Sigmoid colon (tissue), 7 donors: ENCODE data around the gene CCDC71. TPM values are rescaled to one million over a fixed set of nuclear protein-coding genes. Genes with fewer than 3 reads are reported as not detected.

Experiments used
- DNase-seq: peaks from one replicate; pipeline ENCODE4 v3.0.0-alpha.2; 2019
- H3K27ac ChIP-seq, 4 donors: fragments of 200-600 bp; sonication (generic); one replicate each; pipeline ENCODE4 v1.5.1; 2016 to 2019; ENCODE audit warnings: mild to moderate bottlenecking in 1 of 4
- H3K27me3 ChIP-seq, 3 donors: fragments of 200-600 bp; sonication (generic); one replicate each; pipeline ENCODE4 v1.5.1; 2019; ENCODE audit warnings: mild to moderate bottlenecking in 1 of 3
- H3K36me3 ChIP-seq, 4 donors: fragments of 200-600 bp; sonication (generic); one replicate each; pipeline ENCODE4 v1.5.1; 2016 to 2019
- H3K4me1 ChIP-seq, 4 donors: fragments of 200-600 bp; sonication (generic); one replicate each; pipeline ENCODE4 v1.5.1; 2017 to 2019
- H3K4me3 ChIP-seq, 4 donors: fragments of 200-600 bp; sonication (generic); one replicate each; pipeline ENCODE4 v1.5.1; 2017 to 2019; ENCODE audit warnings: mild to moderate bottlenecking in 2 of 4, moderate library complexity in 1 of 4
- H3K9me3 ChIP-seq, 4 donors: fragments of 200-600 bp in 3 of 4; sonication (generic) in 3 of 4; one replicate each; pipeline versions ENCODE4 v1.5.1 to v1.6.1; 2013 to 2019
- CTCF ChIP-seq, 4 experiments: fragments of 450-650 bp in 3 of 4; fragments of 200-600 bp in 1 of 4; IDR thresholded peaks; one replicate each; pipeline ENCODE4 v1.5.1; 2016 to 2019; ENCODE audit warnings: antibody characterized with exemption in 4 of 4, mild to moderate bottlenecking in 3 of 4, moderate library complexity in 2 of 4
- EP300 ChIP-seq, 4 donors: sonication (generic); formaldehyde crosslinking; IDR thresholded peaks; one replicate each; pipeline ENCODE4 v1.6.1; 2017; ENCODE audit warnings: antibody characterized with exemption in 4 of 4
- POLR2A ChIP-seq, 2 donors: fragments of 450-650 bp; IDR thresholded peaks; one replicate each; pipeline ENCODE4 v1.6.1; 2016; ENCODE audit warnings: antibody characterized with exemption in 2 of 2, mild to moderate bottlenecking in 2 of 2, moderate library complexity in 2 of 2
- POLR2AphosphoS5 ChIP-seq, 4 donors: sonication (generic); formaldehyde crosslinking; IDR thresholded peaks; one replicate each; pipeline ENCODE4 v1.6.1; 2017; ENCODE audit warnings: antibody characterized with exemption in 4 of 4
- WGBS, 2 donors: extraction: QIAGEN DNeasy Blood & Tissue Kit; methylation state at CpG; one replicate each; pipeline ENCODE4 v1.1.7; 2013; 5-methylcytosine and 5-hydroxymethylcytosine counted together
- intact Hi-C: fragments of 100-400 bp; cut with DNase I; formaldehyde crosslinking; loops from one replicate; pipeline ENCODE4 v1.15.1; 2023
- polyA plus RNA-seq, 3 donors: library from polyadenylated mRNA; stranded (reverse); fragments of 200-250 nt; gene quantifications; one replicate each; pipeline ENCODE4 v1.2.3, GENCODE V29; 2013
- total RNA-seq, 4 donors: library from RNA; depleted of rRNA; stranded (reverse); fragments of >200 nt; gene quantifications; one replicate each; pipeline ENCODE4 v1.1.0, GENCODE V29; 2016
- donor health status: healthy with polysubstance abuse.
- donor health status: Bipolar disorder and iron deficiency.
- donor health status: healthy.

The CCDC71 gene
- total and polyA plus RNA-seq, 7 donors, result 12.5 to 27.3 (median 15.6) TPM

- Histone ChIP-seq H3K9me3 (no peaks in the 10 kb centered on the region), H3K4me3 (peak overlapping the region; percentile 64 to 86 (median 69)), H3K36me3 (peaks cover 6 to 47% (median 14%) of the 10 kb centered on the region in 4 donors), H3K4me1 (peaks cover 0 to 37% (median 33%) of the 10 kb centered on the region in 4 donors), H3K27me3 (no peaks in the 10 kb centered on the region), H3K27ac (peak overlapping the region; percentile 87 to 97 (median 92))
- TF ChIP-seq POLR2AphosphoS5 (IDR thresholded peaks at IDR 0.05) (no peak), CTCF (IDR thresholded peaks at IDR 0.05) (no peak), POLR2A (IDR thresholded peaks at IDR 0.05) (no peak), EP300 (IDR thresholded peaks at IDR 0.05) (no peak)
- intact Hi-C loops, result loop anchor here (5.0 kb wide), 1 partner anchor 36 kb away; the partner anchor contains the start of gene CCDC71
- no peak for DNase-seq
- WGBS, 2 donors, result 94% methylated on average over 6 of the region's 6 CpGs
These were observed 34.6 kb downstream of the CCDC71 start for GRCh38 chr3:49131576-49131975.

DNA sequence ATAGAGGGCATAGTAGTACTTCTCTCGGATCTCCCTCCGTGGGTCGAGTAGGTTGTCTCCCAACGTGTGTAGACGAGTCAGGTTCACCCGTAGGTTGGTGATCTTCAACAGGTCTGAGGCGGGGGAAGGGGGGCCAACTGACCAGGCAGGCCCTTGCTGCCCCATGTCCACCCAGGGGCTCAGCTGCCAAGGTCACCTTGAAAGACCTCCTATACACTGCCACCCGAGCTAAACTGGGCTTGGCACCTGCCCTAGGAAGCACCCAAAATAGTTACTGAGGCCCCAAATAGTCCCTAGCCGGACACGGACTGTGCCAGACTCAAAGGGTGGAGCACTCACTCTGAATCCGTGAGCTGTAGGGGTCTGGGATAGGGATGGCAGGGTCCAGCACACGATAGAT lies 35.1 kb downstream of the CCDC71 start:
- no peak for DNase-seq
- intact Hi-C loops, result loop anchor here (5.0 kb wide), 1 partner anchor 36 kb away; the partner anchor contains the start of gene CCDC71
- WGBS, 2 donors, result 88 to 90% methylated on average over 12 of the region's 12 CpGs
- peak overlapping the region in 2 of 4 donors; percentile 66 to 72 for H3K4me3 ChIP-seq
- TF ChIP-seq POLR2A (IDR thresholded peaks at IDR 0.05), result no peak
- no peak for TF ChIP-seq EP300 (IDR thresholded peaks at IDR 0.05)
- TF ChIP-seq CTCF (IDR thresholded peaks at IDR 0.05), result no peak
- no peak for TF ChIP-seq POLR2AphosphoS5 (IDR thresholded peaks at IDR 0.05)
- no peaks in the 10 kb centered on the region for H3K9me3 ChIP-seq
- H3K36me3 ChIP-seq, result peaks cover 12 to 52% (median 18%) of the 10 kb centered on the region in 4 donors
- peaks cover 0 to 37% (median 33%) of the 10 kb centered on the region in 4 donors for H3K4me1 ChIP-seq
- H3K27me3 ChIP-seq, result no peaks in the 10 kb centered on the region
- peak overlapping the region in 1 of 4 donors; percentile 97 for H3K27ac ChIP-seq

DNA sequence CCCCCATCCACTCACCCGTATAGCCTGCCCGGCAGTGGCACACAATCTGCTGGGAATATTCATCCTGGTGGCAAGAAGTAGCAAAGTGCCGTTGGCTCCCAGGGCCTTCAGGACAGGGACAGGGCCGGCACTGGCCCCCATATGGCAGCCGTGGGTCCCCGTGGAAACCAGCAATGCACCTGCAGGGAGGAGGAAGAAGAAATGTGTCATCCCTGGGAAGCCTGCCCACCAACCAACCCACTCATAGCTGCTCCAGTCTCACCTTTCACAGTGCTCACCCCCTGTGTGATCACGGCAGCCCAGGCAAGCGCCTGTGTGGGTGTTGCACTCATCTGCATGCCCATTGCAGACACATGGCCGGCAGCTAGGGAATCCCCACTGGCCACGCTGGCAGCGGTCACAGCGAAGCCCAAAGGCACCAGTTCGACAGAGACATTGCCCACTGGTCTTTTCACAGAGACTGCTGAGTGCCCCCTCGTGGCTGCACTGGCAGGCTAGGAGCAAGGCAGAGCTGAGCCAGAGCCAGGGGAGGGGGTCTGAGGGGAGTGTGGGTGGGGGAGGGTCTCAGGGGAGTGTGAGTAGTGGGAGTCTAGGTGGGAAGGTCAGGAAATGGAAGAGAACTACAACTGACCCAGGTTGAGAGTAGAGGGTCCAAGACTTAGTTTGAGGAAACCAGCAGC lies 41.0 kb downstream of the CCDC71 start:
- no peak overlapping the region for H3K27ac ChIP-seq
- H3K4me1 ChIP-seq, result peaks cover 0 to 19% (median 9%) of the 10 kb centered on the region in 4 donors
- peaks cover 51 to 91% (median 60%) of the 10 kb centered on the region in 4 donors for H3K36me3 ChIP-seq
- intact Hi-C loops, result no loop called here
- TF ChIP-seq POLR2A (IDR thresholded peaks at IDR 0.05) (no peak), EP300 (IDR thresholded peaks at IDR 0.05) (no peak), POLR2AphosphoS5 (IDR thresholded peaks at IDR 0.05) (no peak), CTCF (IDR thresholded peaks at IDR 0.05) (no peak)
- no peak for DNase-seq
- WGBS, 2 donors, result 85 to 87% methylated on average over 14 of the region's 14 CpGs
- H3K9me3 ChIP-seq, result no peaks in the 10 kb centered on the region
- no peak overlapping the region for H3K4me3 ChIP-seq
- H3K27me3 ChIP-seq, result no peaks in the 10 kb centered on the region

DNA sequence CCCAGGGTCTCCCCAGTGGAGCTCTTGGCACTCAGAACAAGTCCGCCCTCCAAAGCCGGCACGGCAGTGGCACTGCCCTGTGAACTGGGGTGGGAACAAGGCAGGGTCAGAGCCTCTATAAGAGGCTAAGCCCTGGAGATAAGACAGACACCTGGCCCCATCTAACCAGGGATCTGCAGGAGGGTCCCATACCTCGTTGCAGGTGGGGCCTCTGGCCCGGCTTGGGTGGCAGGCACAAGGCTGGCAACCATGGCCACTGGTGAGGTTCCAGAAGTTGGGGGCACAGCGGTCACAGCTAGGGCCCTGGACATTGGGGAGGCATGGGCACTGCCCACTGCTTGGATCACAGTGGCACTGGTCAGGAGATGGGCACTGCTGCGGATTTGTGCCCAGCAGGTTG lies 41.9 kb downstream of the CCDC71 start:
- intact Hi-C loops, result no loop called here
- 89 to 90% methylated on average over 7 of the region's 7 CpGs for WGBS, 2 donors
- Histone ChIP-seq H3K27ac (no peak overlapping the region), H3K4me3 (no peak overlapping the region), H3K36me3 (peaks cover 51 to 82% (median 58%) of the 10 kb centered on the region in 4 donors), H3K9me3 (no peaks in the 10 kb centered on the region), H3K4me1 (peaks cover 0 to 19% (median 13%) of the 10 kb centered on the region in 4 donors), H3K27me3 (no peaks in the 10 kb centered on the region)
- no peak for TF ChIP-seq CTCF (IDR thresholded peaks at IDR 0.05)
- TF ChIP-seq EP300 (IDR thresholded peaks at IDR 0.05), result no peak
- TF ChIP-seq POLR2A (IDR thresholded peaks at IDR 0.05), result no peak
- no peak for TF ChIP-seq POLR2AphosphoS5 (IDR thresholded peaks at IDR 0.05)
- no peak for DNase-seq
